HG03103 (cell line): ENCODE measurements around the gene TBCB.
"Not testable (repeated sequence)": the region's sequence is repeated elsewhere in the genome, so short reads cannot be mapped to it uniquely, and the experiment has no call there.

Source experiments
- ATAC-seq: cut with Tn5 transposase; IDR thresholded peaks from one replicate; pipeline ENCODE4 v1.9.1; 2021; ENCODE audit warnings: low read depth; ENCODE audit not compliant: unreplicated experiment

The TBCB gene

GRCh38 chr19:36115453-36116343 is at the start of gene TBCB:
TBCB (plus strand) TSS chr19:36115468; CDS start chr19:36115561, 93 bp downstream.
- ATAC-seq: peak; percentile 20

- ATAC-seq: no peak
Observed at GRCh38 chr19:36067681-36068080, 47.6 kb upstream of the TBCB start.

- ATAC-seq: not testable (repeated sequence)
Observed at GRCh38 chr19:36068810-36069499, 46.3 kb upstream of the TBCB start.

GRCh38 chr19:36072081-36072480 is 43.2 kb upstream of the TBCB start:
- ATAC-seq: no peak

GRCh38 chr19:36073121-36073876 is 42.0 kb upstream of the TBCB start:
- ATAC-seq: no peak

- ATAC-seq: no peak
Observed at GRCh38 chr19:36079389-36079945, 35.8 kb upstream of the TBCB start.

- no peak for ATAC-seq
Observed at GRCh38 chr19:36081385-36081784, 33.9 kb upstream of the TBCB start.

GRCh38 chr19:36081894-36082293 is 33.4 kb upstream of the TBCB start:
- no peak for ATAC-seq

- ATAC-seq: no peak
Observed at GRCh38 chr19:36082916-36083315, 32.4 kb upstream of the TBCB start.

GRCh38 chr19:36084231-36085009 is 30.8 kb upstream of the TBCB start:
- no peak for ATAC-seq

GRCh38 chr19:36086326-36086725 is 28.9 kb upstream of the TBCB start:
- ATAC-seq: no peak

GRCh38 chr19:36089847-36090246 is 25.4 kb upstream of the TBCB start:
- no peak for ATAC-seq

GRCh38 chr19:36090910-36091695 is 24.2 kb upstream of the TBCB start:
- ATAC-seq: no peak

- ATAC-seq: no peak
Observed at GRCh38 chr19:36092566-36092965, 22.7 kb upstream of the TBCB start.

GRCh38 chr19:36093146-36093662 is 22.1 kb upstream of the TBCB start:
- no peak for ATAC-seq

- no peak for ATAC-seq
Observed at GRCh38 chr19:36093687-36094086, 21.6 kb upstream of the TBCB start.

GRCh38 chr19:36097036-36097435 is 18.2 kb upstream of the TBCB start:
- no peak for ATAC-seq

- ATAC-seq: no peak
Observed at GRCh38 chr19:36099166-36099785, 16.0 kb upstream of the TBCB start.

- no peak for ATAC-seq
Observed at GRCh38 chr19:36100476-36100875, 14.8 kb upstream of the TBCB start.
